ENCODE measurements around the gene MSANTD1. TPM values are rescaled to one million over a fixed set of nuclear protein-coding genes. Genes with fewer than 3 reads are reported as not detected.

The MSANTD1 gene
- total RNA-seq, 1 experiment from 2014 or later: 1.4 TPM

DNA sequence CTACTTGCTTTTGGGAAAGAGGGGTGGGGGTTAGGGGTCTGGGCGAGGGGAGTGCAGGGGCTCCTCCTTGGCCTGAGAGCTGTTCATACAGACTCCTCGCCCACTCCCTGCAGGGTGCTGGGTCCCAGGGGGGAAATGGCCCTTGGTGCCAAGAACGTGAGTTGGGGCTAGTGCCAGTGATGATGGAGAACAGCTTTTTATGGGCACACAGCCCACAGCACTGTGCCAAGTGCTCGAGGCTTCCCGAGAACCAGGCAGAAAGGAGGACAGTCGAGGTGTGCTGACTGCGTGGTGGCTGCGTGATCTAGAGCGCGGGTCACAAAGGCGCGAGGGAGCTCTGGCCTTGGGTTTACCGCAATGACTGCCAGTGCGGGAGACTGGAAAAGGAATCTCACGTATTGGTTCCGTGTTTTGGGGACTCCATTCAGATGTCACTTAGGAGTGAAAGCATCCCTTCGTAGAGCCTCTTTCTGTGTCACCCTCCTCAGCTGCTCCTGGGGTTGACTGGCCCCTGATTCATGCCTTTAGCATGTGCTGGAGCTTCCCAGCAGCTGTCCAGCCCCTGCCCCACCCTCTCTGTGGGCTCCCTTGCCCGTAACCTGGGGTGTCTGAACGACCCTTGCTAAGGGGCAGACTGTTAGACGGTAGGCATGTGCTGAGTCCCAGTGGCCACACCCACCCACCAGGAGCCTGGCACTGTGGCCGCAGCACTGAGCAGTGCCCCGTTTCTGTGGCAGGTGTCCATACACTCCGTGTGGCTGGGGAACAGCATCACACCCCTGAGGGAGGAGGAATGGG, 20.9 kb upstream of the MSANTD1 start:
- H3K27me3 Mint-ChIP-seq (ENCODE audit: unreplicated experiment): no peaks in the 10 kb centered on the region
- DNase-seq: no peak
- H3K4me1 Mint-ChIP-seq (ENCODE audit: low read depth, unreplicated experiment): no peaks in the 10 kb centered on the region
- H3K9me3 Mint-ChIP-seq (ENCODE audit: low read depth, unreplicated experiment): peaks cover 6% of the 10 kb centered on the region
- peaks cover 14% of the 10 kb centered on the region for H3K36me3 Mint-ChIP-seq (ENCODE audit: insufficient read depth, unreplicated experiment)
- CTCF ChIA-PET: no interaction called here
- no TSS peak for BruUV-seq (replicated peaks)
- TF ChIP-seq, protein P1, sequence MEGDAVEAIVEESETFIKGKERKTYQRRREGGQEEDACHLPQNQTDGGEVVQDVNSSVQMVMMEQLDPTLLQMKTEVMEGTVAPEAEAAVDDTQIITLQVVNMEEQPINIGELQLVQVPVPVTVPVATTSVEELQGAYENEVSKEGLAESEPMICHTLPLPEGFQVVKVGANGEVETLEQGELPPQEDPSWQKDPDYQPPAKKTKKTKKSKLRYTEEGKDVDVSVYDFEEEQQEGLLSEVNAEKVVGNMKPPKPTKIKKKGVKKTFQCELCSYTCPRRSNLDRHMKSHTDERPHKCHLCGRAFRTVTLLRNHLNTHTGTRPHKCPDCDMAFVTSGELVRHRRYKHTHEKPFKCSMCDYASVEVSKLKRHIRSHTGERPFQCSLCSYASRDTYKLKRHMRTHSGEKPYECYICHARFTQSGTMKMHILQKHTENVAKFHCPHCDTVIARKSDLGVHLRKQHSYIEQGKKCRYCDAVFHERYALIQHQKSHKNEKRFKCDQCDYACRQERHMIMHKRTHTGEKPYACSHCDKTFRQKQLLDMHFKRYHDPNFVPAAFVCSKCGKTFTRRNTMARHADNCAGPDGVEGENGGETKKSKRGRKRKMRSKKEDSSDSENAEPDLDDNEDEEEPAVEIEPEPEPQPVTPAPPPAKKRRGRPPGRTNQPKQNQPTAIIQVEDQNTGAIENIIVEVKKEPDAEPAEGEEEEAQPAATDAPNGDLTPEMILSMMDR (IDR thresholded peaks at IDR 0.05; ENCODE audit: unreplicated experiment): no peak
- no peak overlapping the region for H3K27ac Mint-ChIP-seq (ENCODE audit: unreplicated experiment)
- intact Hi-C loops (cut with micrococcal nuclease; ENCODE audit: unreplicated experiment): no loop called here
- no peak overlapping the region for H3K4me3 Mint-ChIP-seq (ENCODE audit: low read depth, unreplicated experiment)

DNA sequence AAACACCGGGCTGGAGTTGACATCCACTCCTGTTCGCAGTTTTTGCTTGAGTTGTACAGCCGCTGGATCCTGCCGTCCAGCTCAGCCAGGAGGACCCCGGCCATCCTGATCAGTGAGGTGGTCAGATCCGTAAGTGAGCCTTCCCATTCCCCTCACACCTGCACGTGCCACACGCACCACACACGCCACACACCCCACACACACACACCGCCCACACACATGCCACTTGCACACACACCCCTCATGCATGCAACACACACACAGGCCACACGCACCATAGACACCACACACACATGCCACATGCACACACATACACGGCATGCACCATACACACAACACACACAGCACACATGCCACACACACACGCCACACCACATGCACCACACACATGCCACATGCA, 20.1 kb upstream of the MSANTD1 start:
- TF ChIP-seq, protein P1 (IDR thresholded peaks at IDR 0.05; ENCODE audit: unreplicated experiment): no peak
- intact Hi-C loops (cut with micrococcal nuclease; ENCODE audit: unreplicated experiment): no loop called here
- Mint-ChIP-seq H3K27me3 (ENCODE audit: unreplicated experiment) (no peaks in the 10 kb centered on the region), H3K36me3 (ENCODE audit: insufficient read depth, unreplicated experiment) (peaks cover 14% of the 10 kb centered on the region), H3K9me3 (ENCODE audit: low read depth, unreplicated experiment) (peaks cover 6% of the 10 kb centered on the region), H3K4me1 (ENCODE audit: low read depth, unreplicated experiment) (no peaks in the 10 kb centered on the region), H3K27ac (ENCODE audit: unreplicated experiment) (no peak overlapping the region), H3K4me3 (ENCODE audit: low read depth, unreplicated experiment) (no peak overlapping the region)
- no TSS peak for BruUV-seq (replicated peaks)
- no peak for DNase-seq
- CTCF ChIA-PET: no interaction called here

DNA sequence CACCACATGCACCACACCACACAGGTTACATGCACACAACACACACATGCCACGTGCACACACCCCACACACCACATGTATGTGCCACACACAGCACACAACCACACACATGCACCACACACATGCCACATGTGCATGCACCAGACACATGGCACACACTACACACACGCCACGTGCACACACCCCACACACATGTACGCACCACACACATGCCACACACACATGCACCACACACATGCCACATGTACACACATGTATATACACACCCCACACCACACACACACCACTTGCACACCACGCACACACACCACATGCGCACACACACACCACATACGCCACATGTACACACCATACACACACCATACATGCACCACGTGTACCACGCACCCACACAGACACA, 19.6 kb upstream of the MSANTD1 start:
- no peak for DNase-seq
- intact Hi-C loops (cut with micrococcal nuclease; ENCODE audit: unreplicated experiment): no loop called here
- CTCF ChIA-PET: no interaction called here
- TF ChIP-seq, protein P1 (IDR thresholded peaks at IDR 0.05; ENCODE audit: unreplicated experiment): no peak
- Mint-ChIP-seq H3K4me1 (ENCODE audit: low read depth, unreplicated experiment) (no peaks in the 10 kb centered on the region), H3K9me3 (ENCODE audit: low read depth, unreplicated experiment) (peaks cover 6% of the 10 kb centered on the region), H3K27ac (ENCODE audit: unreplicated experiment) (no peak overlapping the region), H3K4me3 (ENCODE audit: low read depth, unreplicated experiment) (no peak overlapping the region), H3K27me3 (ENCODE audit: unreplicated experiment) (no peaks in the 10 kb centered on the region), H3K36me3 (ENCODE audit: insufficient read depth, unreplicated experiment) (peaks cover 14% of the 10 kb centered on the region)
- BruUV-seq (replicated peaks): no TSS peak

DNA sequence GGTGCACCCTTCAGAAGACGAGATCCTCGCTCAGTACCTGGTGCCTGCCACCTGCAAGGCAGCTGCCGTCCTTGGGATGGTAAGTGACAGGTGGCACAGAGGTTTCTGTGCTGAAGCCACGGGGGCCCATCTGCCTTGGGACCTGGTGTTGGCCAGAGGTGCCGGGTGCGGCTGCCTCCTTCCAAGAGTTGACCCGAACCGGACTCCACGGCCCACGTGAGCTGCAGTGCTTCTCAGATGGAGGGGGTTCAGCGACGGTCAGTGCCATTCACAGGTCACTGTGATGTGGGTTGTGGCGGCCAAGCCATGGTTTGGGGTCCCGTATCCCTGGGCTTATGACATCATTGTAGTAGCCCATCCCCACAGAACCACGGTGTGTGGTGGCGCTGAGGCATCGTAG, 19.0 kb upstream of the MSANTD1 start:
- TF ChIP-seq, protein P1 (IDR thresholded peaks at IDR 0.05; ENCODE audit: unreplicated experiment): no peak
- intact Hi-C loops (cut with micrococcal nuclease; ENCODE audit: unreplicated experiment): no loop called here
- Mint-ChIP-seq H3K27me3 (ENCODE audit: unreplicated experiment) (no peaks in the 10 kb centered on the region), H3K4me3 (ENCODE audit: low read depth, unreplicated experiment) (no peak overlapping the region), H3K36me3 (ENCODE audit: insufficient read depth, unreplicated experiment) (peaks cover 14% of the 10 kb centered on the region), H3K9me3 (ENCODE audit: low read depth, unreplicated experiment) (peaks cover 6% of the 10 kb centered on the region), H3K27ac (ENCODE audit: unreplicated experiment) (no peak overlapping the region), H3K4me1 (ENCODE audit: low read depth, unreplicated experiment) (no peaks in the 10 kb centered on the region)
- no peak for DNase-seq
- no TSS peak for BruUV-seq (replicated peaks)
- CTCF ChIA-PET: no interaction called here

All from Calu3 (cell line).